Upper lobe of right lung (tissue), 1 donor: Measurements from ENCODE around the gene DPH6. TPM values are rescaled to one million over a fixed set of nuclear protein-coding genes. Genes with fewer than 3 reads are reported as not detected.

Experiments used
- ATAC-seq: fragments of 200-7000 bp; cut with Tn5 transposase; one replicate; pipeline ENCODE4 v1.9.1; 2020; ENCODE audit warnings: mild to moderate bottlenecking, moderate library complexity
- DNase-seq: peaks from one replicate; pipeline ENCODE4 v3.0.0-alpha.2; 2020
- H3K27ac ChIP-seq: fragments of 200-600 bp; one replicate; pipeline ENCODE4 v1.8.0; 2022
- H3K27me3 ChIP-seq: fragments of 200-600 bp; one replicate; pipeline ENCODE4 v1.8.0; 2022; ENCODE audit warnings: mild to moderate bottlenecking
- H3K36me3 ChIP-seq: fragments of 200-600 bp; one replicate; pipeline ENCODE4 v1.8.0; 2022
- H3K4me1 ChIP-seq: fragments of 200-600 bp; one replicate; pipeline ENCODE4 v1.8.0; 2022
- H3K4me3 ChIP-seq: fragments of 200-600 bp; one replicate; pipeline ENCODE4 v1.8.0; 2022; ENCODE audit warnings: mild to moderate bottlenecking
- H3K9me3 ChIP-seq: fragments of 200-600 bp; one replicate; pipeline ENCODE4 v1.8.0; 2022
- CTCF ChIP-seq: fragments of 200-600 bp; IDR thresholded peaks from one replicate; pipeline ENCODE4 v1.8.0; 2022; ENCODE audit warnings: antibody characterized with exemption
- intact Hi-C: fragments of 100-400 bp; cut with DNase I; formaldehyde crosslinking; loops from one replicate; pipeline ENCODE4 v1.11.0; 2022
- total RNA-seq: library from RNA; stranded (reverse); fragmentation: NEBNext Ultra II Directional; extraction: Animal tissue kit (Norgen Biotek cat#: 25700); gene quantifications from one replicate; pipeline ENCODE4 v1.2.1, GENCODE V29; 2021
- donor health status: DM: no; HTN: yes; CAD: no; lungs with severe emphysema.

DPH6 gene
- total RNA-seq, 1 donor from 2014 or later = 15.8 TPM

GRCh38 chr15:35540885-35541284 lies 5.1 kb downstream of the DPH6 start:
- ATAC-seq (no peak), DNase-seq (no peak)
- no peak for TF ChIP-seq CTCF
- H3K36me3 ChIP-seq = no peaks in the 10 kb centered on the region
- no peaks in the 10 kb centered on the region for H3K27me3 ChIP-seq
- no peak overlapping the region for H3K4me3 ChIP-seq
- intact Hi-C loops = no loop called here
- H3K27ac ChIP-seq = no peak overlapping the region
- H3K9me3 ChIP-seq = no peaks in the 10 kb centered on the region
- peaks cover 4% of the 10 kb centered on the region for H3K4me1 ChIP-seq

- no peak for TF ChIP-seq CTCF
- H3K27ac ChIP-seq = no peak overlapping the region
- peaks cover 4% of the 10 kb centered on the region for H3K4me1 ChIP-seq
- H3K9me3 ChIP-seq = no peaks in the 10 kb centered on the region
- H3K4me3 ChIP-seq = no peak overlapping the region
- intact Hi-C loops = no loop called here
- no peak for ATAC-seq
- H3K27me3 ChIP-seq = no peaks in the 10 kb centered on the region
- DNase-seq = no peak
- H3K36me3 ChIP-seq = no peaks in the 10 kb centered on the region
Observed at GRCh38 chr15:35540021-35540420, 5.9 kb downstream of the DPH6 start.

GRCh38 chr15:35535365-35535916 lies 10.5 kb downstream of the DPH6 start:
- Histone ChIP-seq H3K4me1 (no peaks in the 10 kb centered on the region), H3K36me3 (no peaks in the 10 kb centered on the region), H3K9me3 (no peaks in the 10 kb centered on the region), H3K4me3 (no peak overlapping the region), H3K27ac (no peak overlapping the region), H3K27me3 (no peaks in the 10 kb centered on the region)
- intact Hi-C loops = no loop called here
- no peak for ATAC-seq
- DNase-seq = no peak
- no peak for TF ChIP-seq CTCF

- no peak for TF ChIP-seq CTCF
- intact Hi-C loops = no loop called here
Observed at GRCh38 chr15:35533130-35534110, 12.5 kb downstream of the DPH6 start.

GRCh38 chr15:35530698-35531097 lies 15.3 kb downstream of the DPH6 start:
- TF ChIP-seq CTCF = no peak
- DNase-seq = no peak
- Histone ChIP-seq H3K4me3 (no peak overlapping the region), H3K36me3 (no peaks in the 10 kb centered on the region), H3K4me1 (no peaks in the 10 kb centered on the region), H3K27me3 (no peaks in the 10 kb centered on the region), H3K9me3 (no peaks in the 10 kb centered on the region), H3K27ac (no peak overlapping the region)
- intact Hi-C loops = no loop called here
- ATAC-seq = no peak

More at GRCh38 chr15:35533130-35534110, 12.5 kb downstream of the DPH6 start:
- DNase-seq = no peak
- ATAC-seq = no peak
- no peaks in the 10 kb centered on the region for H3K36me3 ChIP-seq
- H3K4me1 ChIP-seq = no peaks in the 10 kb centered on the region
- H3K27me3 ChIP-seq = no peaks in the 10 kb centered on the region
- H3K4me3 ChIP-seq = no peak overlapping the region
- no peaks in the 10 kb centered on the region for H3K9me3 ChIP-seq
- H3K27ac ChIP-seq = no peak overlapping the region
